Neutrophil (primary cell): ENCODE results near the gene CUBN.

Source experiments
- H3K27ac ChIP-seq: fragments of 200-600 bp; sonication (generic); 2 replicates; pipeline ENCODE4 v1.5.1; 2016; ENCODE audit warnings: mild to moderate bottlenecking, moderate library complexity
- H3K27me3 ChIP-seq: fragments of 200-600 bp; sonication (generic); 2 replicates; pipeline ENCODE4 v1.6.0; 2016; ENCODE audit warnings: mild to moderate bottlenecking
- H3K36me3 ChIP-seq: fragments of 200-600 bp; sonication (generic); 2 replicates; pipeline ENCODE4 v1.5.1; 2017
- H3K4me1 ChIP-seq, 2 experiments: fragments of 200-600 bp in 1 of 2; sonication (generic) in 1 of 2; 1 replicate in 1 of 2; 2 replicates in 1 of 2; pipeline versions ENCODE4 v1.5.1 to v1.6.1; 2013 to 2016; ENCODE audit warnings: low read depth in 1 of 2, low read length in 1 of 2, mild to moderate bottlenecking in 1 of 2, moderate library complexity in 1 of 2; ENCODE audit not compliant: control insufficient read depth in 1 of 2, insufficient read depth in 1 of 2
- H3K4me3 ChIP-seq, 2 experiments: fragments of 200-600 bp in 1 of 2; sonication (generic) in 1 of 2; 1 replicate in 1 of 2; 2 replicates in 1 of 2; pipeline ENCODE4 v1.5.1; 2013 to 2016; ENCODE audit warnings: low read depth in 1 of 2, low read length in 1 of 2, mild to moderate bottlenecking in 1 of 2, moderate library complexity in 1 of 2
- H3K9me3 ChIP-seq: fragments of 200-600 bp; sonication (generic); 2 replicates; pipeline ENCODE4 v1.5.1; 2016
- TF ChIP-seq, protein P1 (sequence below): fragments of 200-600 bp; sonication (generic); IDR thresholded peaks from 2 replicates; pipeline ENCODE4 v1.5.1; 2016; ENCODE audit warnings: antibody characterized with exemption

The CUBN gene

DNA sequence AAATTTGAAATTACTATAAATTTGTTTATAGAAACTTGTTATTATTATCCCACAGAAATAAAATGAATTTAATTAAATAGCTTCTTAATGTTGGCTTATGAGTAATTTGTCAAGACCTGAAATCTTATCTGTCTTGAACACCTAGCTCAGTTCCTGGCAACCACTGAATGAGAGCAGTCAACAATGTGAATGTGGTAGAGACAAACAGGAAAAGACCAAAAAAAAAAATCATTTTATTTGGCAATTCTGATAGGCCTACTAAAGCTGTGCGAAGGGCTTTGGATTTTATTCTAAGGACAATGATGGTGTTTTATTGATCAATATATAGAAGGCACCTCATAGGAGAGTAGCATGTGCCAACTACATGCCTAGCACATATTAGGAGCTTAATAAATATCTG, 184.6 kb downstream of the CUBN start:
- no peak overlapping the region for H3K4me3 ChIP-seq
- TF ChIP-seq, protein P1, sequence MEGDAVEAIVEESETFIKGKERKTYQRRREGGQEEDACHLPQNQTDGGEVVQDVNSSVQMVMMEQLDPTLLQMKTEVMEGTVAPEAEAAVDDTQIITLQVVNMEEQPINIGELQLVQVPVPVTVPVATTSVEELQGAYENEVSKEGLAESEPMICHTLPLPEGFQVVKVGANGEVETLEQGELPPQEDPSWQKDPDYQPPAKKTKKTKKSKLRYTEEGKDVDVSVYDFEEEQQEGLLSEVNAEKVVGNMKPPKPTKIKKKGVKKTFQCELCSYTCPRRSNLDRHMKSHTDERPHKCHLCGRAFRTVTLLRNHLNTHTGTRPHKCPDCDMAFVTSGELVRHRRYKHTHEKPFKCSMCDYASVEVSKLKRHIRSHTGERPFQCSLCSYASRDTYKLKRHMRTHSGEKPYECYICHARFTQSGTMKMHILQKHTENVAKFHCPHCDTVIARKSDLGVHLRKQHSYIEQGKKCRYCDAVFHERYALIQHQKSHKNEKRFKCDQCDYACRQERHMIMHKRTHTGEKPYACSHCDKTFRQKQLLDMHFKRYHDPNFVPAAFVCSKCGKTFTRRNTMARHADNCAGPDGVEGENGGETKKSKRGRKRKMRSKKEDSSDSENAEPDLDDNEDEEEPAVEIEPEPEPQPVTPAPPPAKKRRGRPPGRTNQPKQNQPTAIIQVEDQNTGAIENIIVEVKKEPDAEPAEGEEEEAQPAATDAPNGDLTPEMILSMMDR, result no peak
- no peaks in the 10 kb centered on the region for H3K9me3 ChIP-seq
- H3K27ac ChIP-seq, result no peak overlapping the region
- no peaks in the 10 kb centered on the region for H3K4me1 ChIP-seq
- H3K27me3 ChIP-seq, result no peaks in the 10 kb centered on the region
- no peaks in the 10 kb centered on the region for H3K36me3 ChIP-seq

DNA sequence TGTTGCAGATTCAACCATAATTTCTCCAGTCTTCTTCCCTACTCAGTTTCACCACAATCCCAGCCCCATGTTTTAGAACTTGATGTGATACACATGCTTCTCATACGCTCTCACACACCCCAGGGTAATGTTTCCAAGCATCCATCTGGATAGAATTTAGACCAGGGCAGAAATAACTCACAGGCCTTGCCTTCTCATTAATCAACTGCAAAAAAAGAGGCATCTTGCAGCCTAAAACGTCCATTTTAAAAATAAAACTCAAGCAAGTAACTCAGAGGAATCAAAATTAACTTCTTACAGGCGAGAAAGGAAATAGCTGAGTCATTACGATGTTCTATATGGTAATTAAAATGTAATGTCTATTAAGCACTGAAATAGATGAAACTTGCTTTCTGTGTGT, 185.2 kb downstream of the CUBN start:
- no peak overlapping the region for H3K27ac ChIP-seq
- no peaks in the 10 kb centered on the region for H3K36me3 ChIP-seq
- H3K4me1 ChIP-seq, result no peaks in the 10 kb centered on the region
- no peaks in the 10 kb centered on the region for H3K9me3 ChIP-seq
- no peaks in the 10 kb centered on the region for H3K27me3 ChIP-seq
- no peak overlapping the region for H3K4me3 ChIP-seq
- TF ChIP-seq, protein P1, result no peak

DNA sequence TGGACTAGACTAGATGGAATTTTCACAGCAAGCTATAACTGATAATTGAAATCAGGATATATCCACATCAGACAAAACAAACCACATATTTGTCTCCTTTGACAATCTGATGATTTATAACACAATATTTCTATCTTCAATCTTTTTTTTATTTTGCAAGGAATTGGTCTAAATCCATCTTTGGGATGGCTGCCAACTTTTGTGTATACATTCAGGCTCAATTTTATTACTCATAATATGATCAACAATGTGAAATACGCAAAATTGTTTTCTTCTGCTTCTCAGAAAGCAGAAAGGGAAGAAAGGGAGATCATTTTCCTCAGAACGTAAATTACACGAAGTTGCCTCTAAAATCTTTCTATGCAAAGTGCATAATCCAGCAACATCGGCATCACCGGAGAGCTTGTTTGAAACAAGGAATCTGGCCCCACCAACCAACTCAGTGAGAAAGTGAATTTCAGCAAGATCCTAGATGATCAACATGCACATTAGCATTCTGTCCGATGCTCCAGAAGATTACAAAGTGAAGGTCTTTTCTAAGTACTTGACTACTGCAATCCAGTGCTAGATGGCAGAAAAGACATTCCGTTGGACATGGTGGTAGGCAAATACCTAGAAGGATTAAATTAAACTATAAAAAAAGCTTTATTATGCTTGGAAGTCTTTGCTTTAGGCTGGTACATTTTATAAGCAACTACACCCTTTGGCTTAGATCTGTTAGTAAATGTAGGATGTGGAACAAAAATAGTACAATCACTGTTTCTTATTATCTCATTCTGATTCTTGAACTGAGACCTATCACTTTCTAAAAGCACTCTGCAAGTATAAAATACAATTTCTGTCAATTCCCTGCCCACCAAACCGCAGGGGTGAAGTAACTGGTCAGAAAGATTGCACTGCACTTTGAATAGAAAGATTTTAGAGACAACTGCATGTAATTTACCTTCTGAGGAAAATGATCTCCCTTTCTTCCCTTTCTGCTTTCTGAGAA, 186.0 kb downstream of the CUBN start:
- Histone ChIP-seq H3K9me3 (no peaks in the 10 kb centered on the region), H3K4me3 (no peak overlapping the region), H3K36me3 (no peaks in the 10 kb centered on the region), H3K27ac (no peak overlapping the region), H3K27me3 (no peaks in the 10 kb centered on the region), H3K4me1 (no peaks in the 10 kb centered on the region)
- TF ChIP-seq, protein P1, result no peak

DNA sequence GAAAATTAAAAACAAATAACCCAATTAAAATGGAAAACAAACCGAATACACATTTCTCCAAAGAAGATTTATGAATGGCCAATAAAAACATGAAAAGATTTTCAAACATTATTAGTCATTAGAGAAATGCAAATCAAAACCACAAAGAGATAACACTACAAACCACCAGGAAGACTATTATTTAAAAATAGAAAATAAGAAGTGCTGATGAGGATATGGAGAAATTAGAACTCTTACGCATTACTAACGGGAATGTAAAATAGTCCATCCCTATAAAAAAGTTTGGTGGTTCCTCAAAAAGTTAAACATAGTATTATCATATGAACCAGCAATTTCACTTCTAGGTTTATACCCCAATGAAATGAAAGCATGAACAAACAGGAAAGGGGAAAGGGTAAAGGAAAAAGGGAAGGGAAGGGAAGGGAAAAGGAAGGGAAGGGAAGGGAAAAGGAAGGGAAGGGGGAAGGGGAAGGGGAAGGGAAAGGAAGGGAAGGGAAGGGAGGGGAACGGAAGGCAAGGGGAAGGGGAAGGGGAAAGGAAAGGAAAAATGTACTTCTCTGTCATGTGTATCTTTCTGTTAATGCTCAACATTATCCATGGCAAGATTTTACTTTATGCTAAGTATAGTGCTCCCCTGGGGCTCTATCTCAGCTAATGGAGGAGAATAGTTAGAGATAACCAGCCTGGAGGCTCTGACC, 187.1 kb downstream of the CUBN start:
- H3K9me3 ChIP-seq, result no peaks in the 10 kb centered on the region
- TF ChIP-seq, protein P1, result no peak
- H3K36me3 ChIP-seq, result no peaks in the 10 kb centered on the region
- H3K4me3 ChIP-seq, result no peak overlapping the region
- no peaks in the 10 kb centered on the region for H3K4me1 ChIP-seq
- no peaks in the 10 kb centered on the region for H3K27me3 ChIP-seq
- no peak overlapping the region for H3K27ac ChIP-seq

DNA sequence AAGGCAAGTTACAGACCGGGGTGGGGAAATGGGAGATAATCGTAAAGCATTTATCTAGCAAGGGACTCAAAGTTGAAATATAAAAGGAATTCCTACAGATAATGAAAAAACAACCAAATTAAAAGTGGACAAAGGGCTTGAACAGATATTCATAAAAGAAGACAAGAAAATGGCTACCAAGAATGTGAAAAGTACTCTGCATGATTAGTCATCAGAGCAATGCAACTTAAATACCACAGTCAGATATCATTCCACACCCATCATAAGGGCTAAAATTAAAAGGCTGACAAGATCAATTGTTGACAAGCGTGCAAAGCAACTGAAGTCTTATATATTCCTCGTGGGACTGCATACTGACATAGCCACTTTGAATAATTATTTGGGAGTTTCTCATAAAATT, 187.7 kb downstream of the CUBN start:
- Histone ChIP-seq H3K27me3 (no peaks in the 10 kb centered on the region), H3K4me3 (no peak overlapping the region), H3K4me1 (no peaks in the 10 kb centered on the region), H3K9me3 (no peaks in the 10 kb centered on the region), H3K27ac (no peak overlapping the region), H3K36me3 (no peaks in the 10 kb centered on the region)
- TF ChIP-seq, protein P1, result no peak
